ENCODE results near the gene CCDC77. TPM values are rescaled to one million over a fixed set of nuclear protein-coding genes. Genes with fewer than 3 reads are reported as not detected.

Gene CCDC77
- total and polyA plus RNA-seq, 2 experiments from 2014 or later: 24.7 to 26.7 TPM

- no peak overlapping the region for H3K4me2 ChIP-seq
Measured at GRCh38 chr12:464484-465267, 63.2 kb downstream of the CCDC77 start.

More at GRCh38 chr12:464484-465267, 63.2 kb downstream of the CCDC77 start:
- peaks cover 22% of the 10 kb centered on the region for H3K27me3 Mint-ChIP-seq (ENCODE audit: insufficient read depth, low read depth, poor library complexity)
- DNase-seq (ENCODE audit: low spot score): no peak
- H3K36me3 Mint-ChIP-seq (ENCODE audit: low read depth): no peaks in the 10 kb centered on the region; the same call in 1 of the 3 replicates
- no peaks in the 10 kb centered on the region for H3K9me3 Mint-ChIP-seq
- Histone ChIP-seq H3K36me3 (ENCODE audit: insufficient read depth) (no peaks in the 10 kb centered on the region), H3K27me3 (ENCODE audit: insufficient read depth) (peaks cover 24% of the 10 kb centered on the region), H3K9me2 (ENCODE audit: insufficient read depth) (0 out of 2 replicates have a peak, but pooled peaks cover 3% of the 10 kb centered on the region), H3K27ac (ENCODE audit: low read depth) (no peak overlapping the region), H3F3A (replicated peaks; ENCODE audit: low read depth) (peaks cover 7% of the 10 kb centered on the region; the same call in 1 of the 2 replicates), H4K20me1 (replicated peaks; ENCODE audit: insufficient read depth) (peaks cover 29% of the 10 kb centered on the region), H3K79me2 (replicated peaks; ENCODE audit: insufficient read depth) (no peaks in the 10 kb centered on the region; the same call in 1 of the 2 replicates), H3K4me3 (no peak overlapping the region), H2AFZ (no peak overlapping the region), H3K4me1 (ENCODE audit: insufficient read depth) (0 out of 2 replicates have a peak, but pooled peaks cover 5% of the 10 kb centered on the region)
- TF ChIP-seq ETS1 (IDR thresholded peaks at IDR 0.05) (no peak), POLR2AphosphoS5 (IDR thresholded peaks at IDR 0.05; ENCODE audit: low read depth) (no peak), JUNB (IDR thresholded peaks at IDR 0.05; ENCODE audit: unreplicated experiment) (no peak), STAT1 (IDR thresholded peaks at IDR 0.05; ENCODE audit: unreplicated experiment) (no peak), REST (IDR thresholded peaks at IDR 0.05; ENCODE audit: unreplicated experiment) (no peak), ZNF462 (CRISPR knock-in tag; IDR thresholded peaks at IDR 0.05) (no peak), EZH2 (IDR thresholded peaks at IDR 0.05; ENCODE audit: low read depth, unreplicated experiment) (no peak), CTCF (conservative IDR thresholded peaks at IDR 0.05; ENCODE audit: low read depth in 2 of 2) (no peak)
- H3K4me3 Mint-ChIP-seq: no peak overlapping the region
- H3K27ac Mint-ChIP-seq: no peak overlapping the region
- peaks cover 8% of the 10 kb centered on the region; the same call in 2 of the 3 replicates for H3K4me1 Mint-ChIP-seq
- ATAC-seq: no peak

Measured in GM23338 (cell line).